Brain microvascular endothelial cell (primary cell): ENCODE results near the gene SIGLEC9.

Experiments used
- DNase-seq: peaks from one replicate; pipeline ENCODE4 v3.0.0-alpha.2; 2020
- H3K27ac ChIP-seq: fragments of 250-450 bp; sonication (Bioruptor Pico); 2 replicates; pipeline ENCODE4 v1.5.1; 2020; ENCODE audit warnings: mild to moderate bottlenecking, moderate library complexity
- H3K27me3 ChIP-seq: fragments of 250-450 bp; sonication (Bioruptor Pico); replicated peaks from 2 replicates; pipeline ENCODE4 v1.5.1; 2020; ENCODE audit warnings: mild to moderate bottlenecking
- H3K36me3 ChIP-seq: fragments of 250-450 bp; sonication (Bioruptor Pico); replicated peaks from 2 replicates; pipeline ENCODE4 v1.5.1; 2020; ENCODE audit warnings: mild to moderate bottlenecking
- H3K4me3 ChIP-seq: 2 replicates; pipeline ENCODE4 v1.5.1; 2011; ENCODE audit warnings: low read depth, mild to moderate bottlenecking, control low read depth, low read length, moderate library complexity
- CTCF ChIP-seq: IDR thresholded peaks from 2 replicates; pipeline ENCODE4 v1.5.1; 2011; ENCODE audit warnings: low read depth, mild to moderate bottlenecking, moderate library complexity, low read length, control low read depth, inconsistent platforms; ENCODE audit errors: missing control alignments
- in situ Hi-C: cut with HindIII; loops from 2 replicates; pipeline ENCODE4 v1.10.0; 2017; ENCODE audit warnings: low sequenced_read_pairs, low pct_ligation_motif_present

The SIGLEC9 gene

DNA sequence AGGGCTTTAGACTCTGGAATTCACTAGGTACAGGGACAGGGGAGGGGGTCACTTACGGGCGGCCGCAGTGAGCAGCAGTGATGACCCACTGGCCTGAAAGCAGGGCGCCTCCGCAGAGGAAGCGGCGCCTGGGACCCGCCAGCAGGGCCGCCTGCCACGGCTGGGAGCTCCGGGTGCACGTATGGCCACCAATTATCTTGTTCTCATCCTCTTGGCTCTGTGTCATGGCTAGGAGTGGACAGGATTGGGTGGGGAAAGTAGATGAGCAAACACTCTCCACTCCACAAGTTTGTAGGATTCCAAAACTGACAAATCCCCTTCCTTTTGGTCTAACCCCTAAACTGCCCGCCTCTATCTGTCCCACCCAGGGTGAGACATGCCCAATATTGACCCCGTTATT is 43.2 kb upstream of the SIGLEC9 start:
- no peak overlapping the region for H3K27ac ChIP-seq
- TF ChIP-seq CTCF, result no peak
- no peaks in the 10 kb centered on the region for H3K36me3 ChIP-seq
- no peak overlapping the region for H3K4me3 ChIP-seq
- in situ Hi-C loops, result no loop called here
- H3K27me3 ChIP-seq, result no peaks in the 10 kb centered on the region
- DNase-seq, result no peak

- Histone ChIP-seq H3K27ac (no peak within 1 kb of the TSS), H3K27me3 (no peaks in the 10 kb centered on the region), H3K36me3 (no peaks in the 10 kb centered on the region), H3K4me3 (no peak within 1 kb of the TSS)
- no peak for TF ChIP-seq CTCF
- in situ Hi-C loops, result no loop called here
- no peak for DNase-seq
These were observed 42.1 kb upstream of the SIGLEC9 start, which contains the start of gene KLK14 for GRCh38 chr19:51082611-51083010. TSS of gene KLK14 (minus strand) at chr19:51082887. CDS start at chr19:51082614, 273 bp downstream.

DNA sequence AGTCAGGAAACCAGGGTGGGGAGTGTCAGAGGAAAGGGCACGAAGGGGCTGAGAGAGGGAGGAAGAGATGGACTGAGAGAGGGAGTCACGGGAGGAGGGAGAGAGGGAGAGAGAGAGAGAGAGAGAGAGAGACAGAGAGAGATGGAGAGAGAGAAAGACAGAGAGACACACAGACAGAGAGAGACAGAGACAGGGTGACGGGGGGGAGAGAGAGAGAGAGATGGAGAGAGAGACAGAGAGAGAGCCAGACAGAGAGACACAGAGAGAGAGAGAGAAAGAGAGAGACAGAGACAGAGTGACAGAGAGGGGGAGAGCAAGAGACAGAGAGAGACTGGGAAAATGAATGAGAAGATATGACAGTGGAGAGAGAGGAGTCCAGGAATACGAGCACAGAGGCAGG is 41.5 kb upstream of the SIGLEC9 start:
- no peak for DNase-seq
- no peak overlapping the region for H3K4me3 ChIP-seq
- no peak overlapping the region for H3K27ac ChIP-seq
- in situ Hi-C loops, result no loop called here
- TF ChIP-seq CTCF, result no peak
- H3K36me3 ChIP-seq, result no peaks in the 10 kb centered on the region
- no peaks in the 10 kb centered on the region for H3K27me3 ChIP-seq

DNA sequence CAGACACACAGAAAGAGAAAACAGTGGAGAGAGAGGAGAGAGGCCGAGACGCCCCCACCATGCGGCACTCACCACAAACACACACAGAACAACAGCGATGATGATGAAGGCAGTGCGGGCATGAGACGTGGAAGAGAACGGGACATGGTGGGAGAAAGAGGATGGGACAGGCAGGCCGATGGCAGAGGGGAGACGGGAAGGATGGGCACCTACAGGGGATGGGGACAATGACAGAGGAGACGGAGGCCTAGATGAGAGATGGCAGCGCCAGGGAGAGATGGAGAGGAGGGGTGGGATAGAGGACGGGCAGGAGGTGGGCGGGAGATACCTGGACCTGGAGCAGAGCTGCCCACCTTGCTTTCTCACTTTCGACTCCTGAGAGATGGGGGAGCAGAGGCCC is 40.9 kb upstream of the SIGLEC9 start:
- no peak overlapping the region for H3K27ac ChIP-seq
- no peak for DNase-seq
- in situ Hi-C loops, result no loop called here
- H3K27me3 ChIP-seq, result no peaks in the 10 kb centered on the region
- TF ChIP-seq CTCF, result no peak
- no peak overlapping the region for H3K4me3 ChIP-seq
- no peaks in the 10 kb centered on the region for H3K36me3 ChIP-seq

DNA sequence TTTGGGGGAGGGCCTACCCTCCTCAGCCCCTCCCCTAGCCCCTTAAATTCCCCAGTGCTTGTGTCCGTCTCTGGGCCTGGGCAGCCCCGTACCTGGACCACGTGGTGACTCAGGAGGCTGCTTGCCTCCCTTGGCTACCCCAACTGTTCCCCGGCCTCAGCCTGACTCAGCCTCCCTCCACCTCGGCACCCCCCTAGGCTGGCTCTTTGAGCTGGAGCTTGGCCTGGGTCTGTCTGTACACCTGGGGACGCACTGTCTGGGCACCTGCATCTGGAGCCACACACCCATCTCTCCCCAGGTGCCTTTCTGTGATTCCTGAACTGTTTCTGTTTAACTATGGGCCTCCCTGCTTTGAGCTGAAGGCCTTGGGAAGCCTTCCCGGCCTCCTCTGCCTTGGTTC is 40.2 kb upstream of the SIGLEC9 start:
- Histone ChIP-seq H3K27me3 (no peaks in the 10 kb centered on the region), H3K27ac (no peak overlapping the region), H3K36me3 (no peaks in the 10 kb centered on the region), H3K4me3 (no peak overlapping the region)
- in situ Hi-C loops, result no loop called here
- DNase-seq, result no peak
- TF ChIP-seq CTCF, result no peak

DNA sequence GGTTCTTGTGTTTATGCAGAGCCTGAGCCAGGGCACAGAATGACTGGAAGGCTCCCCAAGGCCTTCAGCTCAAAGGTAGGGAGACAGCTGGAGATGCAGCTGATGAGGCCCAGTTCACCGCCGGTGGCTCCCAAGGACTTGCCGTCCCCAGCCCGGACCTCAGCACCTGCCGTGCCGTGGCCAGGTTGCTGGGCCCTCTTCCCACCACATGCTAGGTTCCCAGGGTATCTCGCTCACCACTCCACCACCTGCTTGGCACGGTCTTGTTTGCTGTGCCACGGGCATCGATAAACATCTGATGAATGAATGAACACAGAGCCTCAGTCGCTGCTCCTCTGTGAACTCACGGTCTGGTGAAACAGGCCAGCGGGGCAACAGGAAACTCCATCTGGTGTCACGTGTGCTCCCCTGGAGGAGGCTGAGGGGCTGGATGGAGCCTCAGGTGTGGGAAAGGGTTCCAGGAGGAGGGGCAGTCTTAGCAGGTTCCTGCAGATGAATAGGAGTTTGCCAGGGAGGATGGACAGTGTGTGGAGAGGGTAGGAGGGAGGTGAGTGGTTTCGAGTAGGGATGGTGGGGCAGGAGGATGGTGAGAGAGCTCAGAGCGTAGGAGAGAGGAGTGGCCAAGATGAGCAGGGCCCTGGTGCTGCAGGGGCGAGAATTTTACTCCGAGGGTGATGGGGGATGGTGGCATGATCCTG is 38.4 kb upstream of the SIGLEC9 start:
- no peaks in the 10 kb centered on the region for H3K36me3 ChIP-seq
- TF ChIP-seq CTCF, result no peak
- no peak for DNase-seq
- in situ Hi-C loops, result no loop called here
- no peak overlapping the region for H3K27ac ChIP-seq
- H3K27me3 ChIP-seq, result no peaks in the 10 kb centered on the region
- H3K4me3 ChIP-seq, result no peak overlapping the region
